GM18517 (cell line): ENCODE data around the gene MACO1.
"Not testable (repeated sequence)": the region's sequence is repeated elsewhere in the genome, so short reads cannot be mapped to it uniquely, and the experiment has no call there.

ENCODE experiments used
- ATAC-seq: cut with Tn5 transposase; IDR thresholded peaks from one replicate; pipeline ENCODE4 v1.9.1; 2021; ENCODE audit warnings: mild to moderate bottlenecking, moderate library complexity; ENCODE audit not compliant: unreplicated experiment

Gene MACO1

GRCh38 chr1:25485536-25486411, 55.1 kb downstream of the MACO1 start:
- no peak for ATAC-seq

DNA sequence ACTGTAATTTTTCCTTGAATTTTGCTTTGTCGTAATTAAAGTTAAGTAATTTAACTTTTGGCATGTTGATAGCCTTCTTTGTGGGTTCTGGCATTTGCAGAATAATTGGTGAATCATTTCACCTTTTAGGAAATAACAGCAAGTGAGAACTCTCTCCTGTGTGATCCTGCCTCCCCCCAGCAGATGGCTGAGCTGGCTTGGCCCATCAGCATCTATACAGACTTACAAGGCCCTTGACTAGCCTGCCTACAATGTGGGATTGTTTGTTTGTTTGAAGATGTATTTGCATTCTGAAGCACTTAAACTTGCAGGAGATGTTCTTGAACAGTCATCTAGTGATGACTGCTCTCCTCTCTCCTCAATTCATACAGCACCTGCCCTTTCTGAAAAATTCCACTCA, 55.9 kb downstream of the MACO1 start:
- no peak for ATAC-seq

- ATAC-seq: no peak
Observed at GRCh38 chr1:25487628-25488027, 56.9 kb downstream of the MACO1 start.

DNA sequence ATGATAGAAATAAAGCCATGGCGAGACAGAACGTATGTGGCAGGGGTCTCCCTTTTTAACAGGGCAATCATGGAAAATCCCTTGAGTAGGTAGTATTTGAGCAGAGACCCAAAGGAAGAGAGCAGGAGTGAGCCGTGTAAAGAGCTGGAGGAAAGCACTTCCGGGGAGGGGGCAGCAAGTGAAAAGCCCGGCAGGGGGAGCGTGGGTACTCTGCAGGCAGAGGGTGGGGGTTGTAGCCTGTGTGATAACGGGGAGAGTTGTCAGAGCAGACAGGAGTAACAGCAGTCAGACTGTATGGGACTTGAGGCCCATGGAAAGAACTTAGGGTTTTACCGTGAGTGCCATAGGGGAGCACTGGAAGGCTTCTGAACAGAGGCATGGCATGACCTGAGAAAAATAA, 61.6 kb downstream of the MACO1 start:
- no peak for ATAC-seq

GRCh38 chr1:25494952-25495351, 64.3 kb downstream of the MACO1 start:
- ATAC-seq: no peak

GRCh38 chr1:25500694-25501093, 70.0 kb downstream of the MACO1 start:
- ATAC-seq: no peak

DNA sequence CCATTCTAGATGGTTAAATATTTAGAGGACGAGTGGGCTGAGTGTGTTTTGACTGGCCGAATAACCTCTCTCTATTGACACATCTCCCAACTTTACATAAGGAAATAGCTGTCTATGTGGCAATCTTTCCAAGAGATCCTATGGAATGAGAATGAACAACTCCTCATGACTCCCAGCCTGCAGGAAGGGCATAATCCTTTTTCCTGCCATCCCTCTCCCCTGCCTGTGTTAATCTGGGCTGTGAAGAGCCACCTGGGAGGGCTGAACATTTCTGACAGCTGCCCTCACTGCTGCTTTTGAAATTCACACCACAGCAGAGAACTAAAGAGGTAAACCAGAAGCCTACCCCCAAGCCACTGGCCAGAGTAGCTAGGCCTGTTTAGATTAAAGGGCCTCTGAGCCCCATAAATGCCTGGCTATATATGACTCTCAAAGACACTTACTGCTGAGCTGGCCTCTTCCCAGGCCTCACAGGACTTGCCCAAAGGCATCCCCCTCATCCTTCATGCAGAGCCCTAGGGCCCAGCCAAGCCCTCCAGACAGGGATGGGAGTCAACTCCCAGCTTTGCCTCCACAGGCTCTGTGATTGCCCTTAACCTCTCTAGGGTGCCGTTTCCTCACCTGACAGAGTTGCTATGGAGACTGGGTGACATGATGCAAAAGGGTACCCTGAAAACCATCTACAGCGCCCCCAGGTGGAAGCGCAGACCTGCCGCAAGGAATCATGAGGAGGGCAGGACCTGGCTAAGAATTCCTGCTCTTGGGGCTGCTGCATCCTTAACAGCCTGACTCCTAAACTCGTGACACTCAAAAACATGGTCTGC, 70.8 kb downstream of the MACO1 start:
- ATAC-seq: no peak

- ATAC-seq: no peak
Observed at GRCh38 chr1:25502957-25503356, 72.3 kb downstream of the MACO1 start.

DNA sequence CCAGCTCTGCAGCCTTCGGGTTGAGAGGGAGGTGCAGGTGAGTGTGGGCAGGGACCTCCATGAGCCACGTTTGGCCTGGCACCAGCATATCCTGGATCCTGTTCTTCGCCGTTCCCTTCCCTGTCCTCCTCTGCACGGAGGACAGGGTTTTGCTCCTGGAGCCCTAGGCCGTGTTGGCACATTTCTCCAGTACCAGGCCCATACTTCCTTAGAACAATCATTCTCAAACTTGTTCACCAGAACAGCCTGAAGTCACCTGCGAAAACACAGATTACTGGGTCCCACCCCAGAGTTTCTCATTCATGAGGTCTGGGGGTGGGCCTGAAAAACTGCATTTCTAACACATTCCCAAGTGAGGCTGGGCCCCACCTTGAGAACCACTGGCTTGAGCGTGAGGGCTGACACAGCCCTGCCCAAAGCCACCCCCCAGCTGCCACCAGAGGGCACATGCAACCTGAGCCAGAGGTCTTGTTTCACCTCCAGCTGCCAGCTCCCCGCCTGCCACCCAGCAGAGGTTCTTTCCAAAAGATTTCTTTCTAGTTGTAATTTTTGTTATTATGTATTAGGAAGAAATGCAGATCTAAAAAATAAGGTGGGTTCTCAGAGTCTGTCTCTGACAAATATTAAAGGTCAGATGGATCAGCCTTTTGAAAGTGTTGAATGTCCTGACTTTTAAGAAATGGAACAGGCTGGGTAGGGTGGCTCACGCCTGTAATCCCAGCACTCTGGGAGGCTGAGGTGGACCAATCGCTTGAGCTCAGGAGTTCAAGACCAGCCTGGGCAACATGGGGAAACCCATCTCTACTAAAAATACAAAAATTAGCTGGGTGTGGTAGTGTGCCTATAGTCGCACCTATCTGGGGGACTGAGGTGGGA, 73.1 kb downstream of the MACO1 start:
- ATAC-seq: no peak

GRCh38 chr1:25504706-25505595, 74.3 kb downstream of the MACO1 start:
- no peak for ATAC-seq

- ATAC-seq: no peak
Observed at GRCh38 chr1:25505656-25506385, 75.1 kb downstream of the MACO1 start.

DNA sequence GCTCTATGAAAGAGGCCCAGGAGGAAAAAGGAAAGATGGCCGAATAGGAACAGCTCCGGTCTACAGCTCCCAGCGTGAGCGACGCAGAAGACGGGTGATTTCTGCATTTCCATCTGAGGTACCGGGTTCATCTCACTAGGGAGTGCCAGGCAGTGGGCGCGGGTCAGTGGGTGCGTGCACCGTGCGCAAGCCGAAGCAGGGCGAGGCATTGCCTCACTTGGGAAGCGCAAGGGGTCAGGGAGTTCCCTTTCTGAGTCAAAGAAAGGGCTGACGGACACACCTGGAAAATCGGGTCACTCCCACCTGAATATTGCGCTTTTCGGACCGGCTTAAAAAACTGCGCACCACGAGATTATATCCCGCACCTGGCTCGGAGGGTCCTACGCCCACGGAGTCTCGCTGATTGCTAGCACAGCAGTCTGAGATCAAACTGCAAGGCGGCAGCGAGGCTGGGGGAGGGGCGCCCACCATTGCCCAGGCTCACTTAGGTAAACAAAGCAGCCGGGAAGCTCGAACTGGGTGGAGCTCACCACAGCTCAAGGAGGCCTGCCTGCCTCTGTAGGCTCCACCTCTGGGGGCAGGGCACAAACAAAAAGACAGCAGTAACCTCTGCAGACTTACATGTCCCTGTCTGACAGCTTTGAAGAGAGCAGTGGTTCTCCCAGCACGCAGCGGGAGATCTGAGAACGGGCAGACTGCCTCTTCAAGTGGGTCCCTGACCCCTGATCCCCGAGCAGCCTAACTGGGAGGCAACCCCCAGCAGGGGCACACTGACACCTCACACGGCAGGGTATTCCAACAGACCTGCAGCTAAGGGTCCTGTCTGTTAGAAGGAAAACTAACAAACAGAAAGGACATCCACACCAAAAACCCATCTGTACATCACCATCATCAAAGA, 76.1 kb downstream of the MACO1 start:
- not testable (repeated sequence) for ATAC-seq

DNA sequence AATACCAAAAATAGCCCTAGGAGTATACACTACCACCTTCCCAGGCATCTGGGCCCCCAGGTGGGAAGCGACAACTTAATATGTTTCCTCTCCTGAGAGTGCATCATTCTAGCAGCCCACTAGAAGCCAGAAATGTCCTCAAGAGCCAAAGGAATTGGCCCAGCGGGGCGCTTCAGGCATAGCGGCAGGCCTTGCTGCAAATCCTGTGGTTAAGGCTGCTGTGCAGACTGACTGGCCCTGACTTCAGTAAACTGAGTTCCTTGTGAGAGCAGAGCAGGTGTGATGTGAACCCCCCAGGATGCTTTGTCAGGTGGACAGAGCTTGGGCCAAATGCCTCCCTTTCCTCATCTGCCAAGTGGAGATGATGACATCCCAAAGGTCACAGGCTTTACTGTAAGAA, 83.0 kb downstream of the MACO1 start:
- ATAC-seq: no peak

GRCh38 chr1:25515033-25515432, 84.3 kb downstream of the MACO1 start:
- ATAC-seq: no peak

DNA sequence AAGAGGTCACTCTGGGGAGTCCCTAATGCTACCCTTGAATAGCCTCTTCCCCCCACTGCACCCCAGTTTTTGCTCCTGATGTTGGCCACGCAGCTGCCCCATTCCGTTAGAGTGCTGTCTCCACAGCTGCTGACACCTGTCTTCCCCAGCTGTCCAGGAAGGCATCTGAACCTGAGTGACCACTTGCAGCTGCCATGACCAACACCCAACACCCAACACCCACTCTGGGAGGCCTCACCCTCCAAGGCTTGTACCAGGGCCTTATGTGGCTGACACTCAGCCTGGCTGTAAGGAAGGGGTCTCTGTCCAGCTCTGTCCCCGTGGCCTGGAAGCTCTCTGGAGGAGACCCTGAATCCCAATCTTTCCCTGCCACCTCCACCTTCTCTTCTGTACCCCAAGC, 86.0 kb downstream of the MACO1 start:
- no peak for ATAC-seq

DNA sequence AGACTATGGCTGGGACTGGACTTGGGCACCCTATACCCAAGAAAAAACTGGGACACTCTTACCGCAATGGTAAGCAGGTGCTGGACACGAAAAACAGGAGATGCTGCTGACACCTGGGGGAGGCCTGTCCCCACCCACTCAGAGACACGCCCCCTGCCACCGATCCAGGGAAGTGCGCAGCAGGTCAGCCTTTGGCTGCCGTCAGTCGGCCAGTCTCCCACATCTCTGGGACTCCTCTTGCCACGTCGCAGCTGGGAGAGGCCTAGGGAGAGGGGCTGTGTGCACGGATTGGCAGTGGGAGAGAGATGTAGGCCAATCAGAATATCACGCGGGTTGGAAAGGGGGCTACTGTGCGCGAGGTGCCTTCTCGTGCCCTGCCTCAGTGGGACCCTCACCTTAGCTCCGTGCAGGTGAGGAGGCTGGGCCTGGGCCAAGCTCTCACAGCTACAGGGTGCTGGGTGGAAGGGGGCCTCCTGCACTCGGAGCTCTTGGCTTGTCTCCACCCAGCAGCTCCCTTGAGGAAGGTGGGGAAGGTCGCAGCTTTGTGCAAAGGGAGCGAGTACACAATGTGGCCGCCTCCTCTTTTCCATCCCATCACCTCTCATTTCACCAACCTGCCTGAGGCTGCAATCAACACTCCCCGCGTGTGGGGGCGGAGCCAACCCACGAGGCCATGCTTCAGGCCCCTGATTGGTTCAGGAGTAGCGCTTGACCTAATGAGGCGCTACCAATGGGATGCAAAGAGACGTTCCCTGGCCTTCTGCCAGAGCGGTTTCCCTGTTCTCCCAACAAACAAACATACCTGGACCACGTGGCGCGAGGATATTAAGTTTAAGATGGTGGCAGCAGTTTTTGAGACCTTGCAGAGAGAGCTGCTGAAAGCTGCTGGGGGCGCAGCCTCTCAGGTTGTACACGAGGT, 87.0 kb downstream of the MACO1 start:
- no peak for ATAC-seq

- no peak for ATAC-seq
Observed at GRCh38 chr1:25519624-25520023, 88.9 kb downstream of the MACO1 start.
